ENCODE measurements around the gene MCIDAS. TPM values are rescaled to one million over a fixed set of nuclear protein-coding genes. Genes with fewer than 3 reads are reported as not detected.

The MCIDAS gene
- total and polyA plus RNA-seq, 10 donors: not detected

GRCh38 chr5:55226027-55226933 lies 835 bp downstream of the MCIDAS start:
- intact Hi-C loops (cut with DNase I; ENCODE audit: low total_unique reads): loop anchor here (10.0 kb wide), 1 partner anchor 51 kb away; the partner anchor contains the start of gene CDC20B

GRCh38 chr5:55225346-55225745 lies 1.8 kb downstream of the MCIDAS start:
- Histone ChIP-seq H3K36me3 (no peaks in the 10 kb centered on the region), H3K4me3 (no peak overlapping the region), H3K27ac (no peak overlapping the region), H3K27me3 (replicated peaks in 1 of 7) (peaks cover 53 to 100% (median 100%) of the 10 kb centered on the region in 7 donors), H3K4me1 (peaks cover 24 to 55% (median 43%) of the 10 kb centered on the region in 6 donors), H3K9me3 (no peaks in the 10 kb centered on the region)
- no peak for DNase-seq
- TF ChIP-seq CTCF (IDR thresholded peaks at IDR 0.05 in 8 of 11, conservative IDR thresholded peaks at IDR 0.05 in 3 of 11): no peak
- TF ChIP-seq POLR2AphosphoS5 (IDR thresholded peaks at IDR 0.05): no peak
- TF ChIP-seq POLR2A (IDR thresholded peaks at IDR 0.05): no peak
- intact Hi-C loops (cut with DNase I; ENCODE audit: low total_unique reads): loop anchor here (10.0 kb wide), 1 partner anchor 51 kb away; the partner anchor contains the start of gene CDC20B

More at GRCh38 chr5:55226027-55226933, 835 bp downstream of the MCIDAS start:
- DNase-seq: peak; percentile 77
- H3K27me3 ChIP-seq (replicated peaks in 1 of 7): peaks cover 53 to 100% (median 100%) of the 10 kb centered on the region in 7 donors
- H3K9me3 ChIP-seq: no peaks in the 10 kb centered on the region
- WGBS, 5 donors: 3 to 9% (median 4%) methylated on average over 26 to 54 of the region's 54 CpGs
- no peaks in the 10 kb centered on the region for H3K36me3 ChIP-seq
- no peak for TF ChIP-seq POLR2A (IDR thresholded peaks at IDR 0.05)
- peak in 3 of 11 experiments; percentile 16 to 29 (median 26) for TF ChIP-seq CTCF (IDR thresholded peaks at IDR 0.05 in 8 of 11, conservative IDR thresholded peaks at IDR 0.05 in 3 of 11)
- H3K27ac ChIP-seq: no peak overlapping the region
- H3K4me1 ChIP-seq: peaks cover 20 to 54% (median 39%) of the 10 kb centered on the region in 6 donors
- H3K4me3 ChIP-seq: peak overlapping the region; percentile 23 to 73 (median 42)

- TF ChIP-seq CTCF (IDR thresholded peaks at IDR 0.05 in 8 of 11, conservative IDR thresholded peaks at IDR 0.05 in 3 of 11) (no peak), POLR2A (IDR thresholded peaks at IDR 0.05) (no peak), POLR2AphosphoS5 (IDR thresholded peaks at IDR 0.05) (no peak)
- Histone ChIP-seq H3K36me3 (no peaks in the 10 kb centered on the region), H3K9me3 (no peaks in the 10 kb centered on the region), H3K27ac (no peak overlapping the region), H3K4me3 (peak overlapping the region in 3 of 8 donors; percentile 23 to 53 (median 25)), H3K27me3 (replicated peaks in 1 of 7) (peaks cover 44 to 100% (median 95%) of the 10 kb centered on the region in 7 donors), H3K4me1 (peaks cover 24 to 62% (median 47%) of the 10 kb centered on the region in 6 donors)
- intact Hi-C loops (cut with DNase I; ENCODE audit: low total_unique reads): loop anchor here (10.0 kb wide), 1 partner anchor 49 kb away; the partner anchor contains the start of gene CDC20B
- 18 to 41% (median 29%) methylated on average over 7 of the region's 7 CpGs for WGBS, 5 donors
- no peak for DNase-seq
These were observed 3.3 kb downstream of the MCIDAS start for GRCh38 chr5:55223812-55224240.
